ENCODE measurements around the gene RGS10.
"Not testable (repeated sequence)": the region's sequence is repeated elsewhere in the genome, so short reads cannot be mapped to it uniquely, and the experiment has no call there.

The RGS10 gene, protein sequence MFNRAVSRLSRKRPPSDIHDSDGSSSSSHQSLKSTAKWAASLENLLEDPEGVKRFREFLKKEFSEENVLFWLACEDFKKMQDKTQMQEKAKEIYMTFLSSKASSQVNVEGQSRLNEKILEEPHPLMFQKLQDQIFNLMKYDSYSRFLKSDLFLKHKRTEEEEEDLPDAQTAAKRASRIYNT

DNA sequence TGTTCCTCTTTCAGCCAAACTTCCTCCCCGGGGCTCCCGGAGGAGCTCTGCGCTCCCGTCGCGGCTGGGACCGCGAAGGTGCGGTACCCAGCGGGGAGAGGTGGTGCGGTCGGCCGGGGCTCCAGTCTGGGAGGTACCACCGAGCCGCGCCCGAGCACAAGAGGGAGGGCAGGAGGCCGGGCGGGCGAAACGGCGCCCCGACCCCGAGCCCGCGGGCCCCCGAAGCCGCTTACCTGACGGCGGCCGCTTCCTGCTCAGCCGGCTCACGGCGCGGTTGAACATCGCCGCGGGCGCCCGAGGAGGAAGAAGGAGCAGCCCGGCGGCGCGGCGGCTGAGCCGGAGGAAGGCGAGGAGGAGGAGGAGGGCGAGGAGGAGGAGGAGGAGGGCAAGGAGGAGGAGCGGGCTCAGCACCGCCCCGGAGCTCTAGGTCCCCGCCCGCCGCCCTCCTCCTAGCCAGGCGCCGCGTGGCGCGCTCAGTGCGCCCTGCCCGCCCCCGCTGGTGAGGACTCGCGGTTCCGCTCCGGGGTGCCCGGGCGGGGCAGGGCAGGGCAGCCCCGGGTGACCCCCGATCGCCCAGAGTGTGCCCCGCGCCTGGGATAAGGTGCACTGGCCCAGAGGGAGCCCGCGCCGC lies at the start of gene RGS10:
Gene RGS10 (minus strand): TSS at position 363 of the 631 bp plus-strand sequence. CDS start 81 bp downstream, at position 282.
- DNase-seq, result peak in 26 of 58 donors; percentile 12 to 52 (median 28)

DNA sequence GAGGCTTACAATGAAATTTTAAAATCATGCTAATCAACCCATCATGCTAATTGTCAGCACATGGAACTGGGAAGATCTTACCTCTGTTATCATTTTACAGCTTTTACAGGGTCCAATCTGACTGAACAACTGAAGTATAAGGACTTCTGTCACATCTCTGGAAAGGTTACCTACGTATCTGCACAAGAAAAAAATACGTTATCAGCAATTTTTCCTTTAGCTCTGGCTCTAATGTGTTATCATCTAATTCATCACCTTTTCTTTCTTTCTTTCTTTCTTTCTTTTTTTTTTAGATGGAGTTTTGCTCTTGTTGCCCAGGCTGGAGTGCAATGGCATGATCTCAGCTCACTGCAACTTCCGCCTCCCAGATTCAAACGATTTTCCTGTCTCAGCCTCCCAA lies 45.6 kb upstream of the RGS10 start:
- DNase-seq, result no peak

DNA sequence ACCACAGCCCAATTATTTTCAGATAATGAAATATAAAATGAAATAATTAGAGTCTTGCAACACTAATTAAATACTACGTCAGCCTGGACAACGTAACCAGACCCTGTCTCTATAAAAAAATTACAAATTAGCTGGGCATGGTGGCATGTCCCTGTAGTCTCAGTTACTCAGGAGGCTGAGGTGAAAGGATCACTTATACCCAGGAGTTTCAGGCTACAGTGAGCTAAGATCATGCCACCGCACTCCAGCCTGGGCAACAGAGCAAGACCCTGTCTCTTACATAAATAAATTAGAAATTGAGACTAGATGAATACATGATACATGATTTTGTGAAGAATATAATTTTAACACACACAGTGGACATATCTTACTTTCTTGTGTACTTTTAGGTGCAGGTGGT lies 35.8 kb upstream of the RGS10 start:
- no peak for DNase-seq

DNA sequence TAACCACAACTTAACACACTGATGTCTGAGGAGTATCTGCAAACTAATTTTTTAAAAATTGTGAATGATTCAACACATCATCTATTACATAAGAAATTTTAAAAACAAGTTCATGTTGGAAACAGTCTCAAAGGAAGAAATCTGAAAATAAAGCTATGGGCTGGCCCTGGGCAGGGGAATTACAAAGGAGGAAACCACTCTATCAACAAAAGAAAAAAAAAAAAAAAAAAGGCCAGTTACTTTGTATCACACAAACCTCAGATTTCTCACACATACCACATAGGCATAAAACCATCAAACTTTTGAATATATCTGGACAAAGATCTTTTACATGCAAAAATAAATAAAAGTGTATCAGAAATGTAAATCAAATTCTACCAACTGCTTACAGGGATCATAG lies 33.5 kb upstream of the RGS10 start:
- no peak for DNase-seq

DNA sequence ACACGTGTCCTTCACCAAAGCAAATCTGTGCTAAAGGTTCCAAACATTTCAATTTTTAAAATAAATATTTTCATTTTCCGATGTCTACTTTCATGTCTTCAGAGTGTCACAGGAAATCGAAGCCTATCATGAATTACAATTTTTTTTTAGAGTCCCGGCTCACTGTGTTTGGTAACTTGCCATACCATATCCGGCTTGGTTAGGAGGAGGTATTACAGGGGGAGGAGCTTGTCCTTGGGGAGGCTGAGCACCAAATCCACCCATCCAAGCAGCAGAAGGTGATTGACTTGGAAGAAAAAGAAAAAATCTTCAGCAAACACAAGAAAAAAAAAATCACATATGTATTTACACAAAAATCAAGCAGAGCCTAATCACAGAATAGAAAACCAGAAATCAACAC lies 33.0 kb upstream of the RGS10 start:
- DNase-seq, result no peak

DNA sequence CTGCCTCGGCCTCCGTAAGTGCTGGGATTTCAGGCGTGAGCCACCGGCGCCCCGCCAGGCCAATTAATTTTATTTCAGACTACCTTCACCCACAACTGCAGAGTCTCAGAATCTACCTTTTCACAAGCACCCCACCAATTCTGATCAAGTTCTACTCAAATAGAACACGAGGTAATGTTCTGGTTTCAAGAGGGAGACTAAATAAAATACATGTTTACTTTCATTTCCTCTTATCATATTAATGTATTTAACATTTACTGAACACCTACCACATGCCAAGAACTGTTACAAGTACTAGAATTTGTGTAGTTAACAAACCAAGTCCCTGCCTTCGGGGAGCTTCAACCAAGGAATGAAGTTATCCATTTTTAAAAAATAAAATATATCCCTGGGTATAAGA lies 25.5 kb upstream of the RGS10 start:
- no peak for DNase-seq

DNA sequence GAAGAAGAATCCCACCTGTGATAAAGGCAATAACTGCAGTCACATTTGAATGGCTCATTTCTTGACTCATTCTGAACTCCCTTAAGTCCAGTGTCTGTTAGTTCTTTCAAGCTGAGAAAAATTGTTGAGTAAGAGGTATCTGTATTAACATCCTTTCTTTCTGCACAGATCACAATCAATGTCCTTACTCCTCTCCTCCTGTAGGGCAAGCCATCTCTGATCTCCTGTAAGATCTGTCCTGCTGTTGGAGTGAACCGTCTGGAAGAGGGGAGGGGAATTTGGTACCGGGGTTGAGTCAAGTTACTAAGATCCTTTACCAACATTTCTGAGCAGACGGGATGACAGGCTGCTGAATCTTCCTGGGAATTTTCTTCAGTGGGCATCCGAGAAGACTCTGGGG lies 19.6 kb upstream of the RGS10 start:
- no peak for DNase-seq

DNA sequence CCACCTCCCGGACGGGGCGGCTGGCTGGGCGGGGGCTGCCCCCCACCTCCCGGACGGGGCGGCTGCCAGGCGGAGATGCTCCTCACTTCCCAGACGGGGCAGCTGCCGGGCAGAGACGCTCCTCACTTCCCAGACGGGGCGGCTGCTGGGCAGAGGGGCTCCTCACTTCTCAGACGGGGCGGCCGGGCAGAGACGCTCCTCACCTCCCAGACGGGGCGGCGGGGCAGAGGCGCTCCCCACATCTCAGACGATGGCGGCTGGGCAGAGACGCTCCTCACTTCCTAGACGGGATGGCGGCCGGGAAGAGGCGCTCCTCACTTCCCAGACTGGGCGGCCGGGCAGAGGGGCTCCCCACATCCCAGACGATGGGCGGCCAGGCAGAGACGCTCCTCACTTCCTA lies 17.0 kb upstream of the RGS10 start:
- not testable (repeated sequence) for DNase-seq

DNA sequence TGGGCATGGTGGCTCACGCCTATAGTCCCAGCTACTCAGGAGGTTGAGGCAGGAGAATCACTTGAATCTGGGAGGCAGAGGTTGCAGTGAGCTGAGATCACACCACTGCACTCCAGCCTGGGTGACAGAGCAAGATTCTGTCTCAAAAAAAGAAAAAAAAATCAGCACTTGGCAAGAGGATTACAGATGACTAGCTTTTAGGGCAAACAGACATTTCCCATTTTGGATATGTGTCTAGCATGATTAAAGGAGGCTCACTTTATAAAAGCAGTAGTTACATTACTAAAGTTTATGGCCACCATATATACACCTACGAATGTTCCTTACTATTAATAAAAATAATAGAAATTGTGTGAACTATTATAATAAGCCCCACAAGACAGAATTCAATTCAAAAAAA lies 13.6 kb upstream of the RGS10 start:
- DNase-seq, result not testable (repeated sequence)

DNA sequence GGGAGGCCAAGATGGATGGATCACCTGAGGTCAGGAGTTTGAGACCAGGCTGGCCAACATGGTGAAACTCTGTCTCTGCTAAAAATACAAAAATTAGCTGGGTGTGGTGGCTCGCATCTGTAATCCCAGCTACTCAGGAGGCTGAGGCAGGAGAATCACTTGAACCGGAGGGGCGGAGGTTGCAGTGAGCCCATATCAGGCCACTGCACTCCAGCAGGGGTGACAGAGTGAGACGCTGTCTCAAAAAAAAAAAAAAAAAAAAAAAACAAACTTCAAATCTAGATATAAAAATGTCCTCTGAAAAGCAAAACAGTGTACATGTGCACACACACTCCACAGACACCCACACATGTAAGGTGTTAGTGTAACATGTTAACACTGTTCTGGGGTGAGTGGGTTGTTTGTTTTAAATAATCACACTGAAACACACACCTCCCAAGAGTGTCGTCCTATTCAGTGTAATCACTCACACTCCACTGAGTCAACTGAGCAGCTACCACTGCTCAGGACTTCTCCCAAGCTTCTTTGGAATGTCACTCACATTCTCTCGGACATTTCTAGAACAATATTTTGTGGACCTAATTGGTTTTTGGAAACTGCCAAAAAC lies 12.8 kb upstream of the RGS10 start:
- no peak for DNase-seq

DNA sequence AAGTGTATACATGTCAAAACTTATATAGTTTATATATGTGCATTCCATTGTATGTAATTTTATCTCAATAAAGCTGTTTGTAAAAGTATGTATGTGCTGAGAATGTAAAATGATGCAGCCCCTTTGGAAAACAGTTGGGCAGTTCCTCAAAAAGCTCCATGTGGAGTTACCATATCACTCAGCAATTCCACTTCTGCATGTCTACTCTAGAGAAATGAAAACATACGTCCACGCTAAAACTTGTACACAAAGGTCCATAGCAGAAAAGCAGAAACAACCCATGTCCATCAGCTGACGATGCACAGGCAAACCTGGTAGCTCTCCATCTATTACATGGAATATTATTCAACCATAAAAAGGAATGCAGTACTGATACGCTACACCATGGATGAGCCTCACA lies 8.3 kb upstream of the RGS10 start:
- no peak for DNase-seq

DNA sequence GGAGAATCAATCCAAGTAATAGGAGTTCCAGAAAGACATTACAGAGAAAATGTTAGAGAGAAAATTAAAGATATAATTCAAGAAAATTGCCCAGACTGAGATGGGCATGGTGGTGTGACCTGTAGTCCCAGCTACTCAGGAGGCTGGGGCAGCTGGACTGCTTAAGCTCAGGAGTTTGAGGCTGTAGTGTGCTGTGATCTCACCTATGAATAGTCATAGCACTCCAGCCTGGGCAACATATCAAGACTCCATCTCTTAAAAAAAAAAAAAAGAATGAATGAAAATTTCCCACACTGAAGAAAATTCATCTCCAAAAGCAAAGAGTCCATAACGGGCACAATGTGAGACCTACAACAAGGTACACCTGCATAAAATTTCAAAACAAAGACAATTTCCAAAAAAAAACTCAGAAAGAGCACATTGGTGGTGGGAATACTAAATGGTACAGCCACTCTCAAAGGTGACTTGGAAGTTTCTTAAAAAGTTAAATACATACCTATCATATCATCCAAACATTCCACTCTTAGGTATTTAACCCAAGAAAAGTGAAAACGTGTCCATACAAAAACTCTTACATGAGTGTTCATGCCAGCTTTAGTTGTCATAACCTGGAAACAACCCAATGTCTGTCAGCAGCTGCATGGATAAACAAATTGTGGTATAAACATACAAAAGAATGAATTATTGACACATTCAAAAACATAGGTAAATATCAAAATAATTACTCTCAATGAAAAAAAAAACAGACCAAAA lies 6.9 kb upstream of the RGS10 start:
- DNase-seq, result no peak

DNA sequence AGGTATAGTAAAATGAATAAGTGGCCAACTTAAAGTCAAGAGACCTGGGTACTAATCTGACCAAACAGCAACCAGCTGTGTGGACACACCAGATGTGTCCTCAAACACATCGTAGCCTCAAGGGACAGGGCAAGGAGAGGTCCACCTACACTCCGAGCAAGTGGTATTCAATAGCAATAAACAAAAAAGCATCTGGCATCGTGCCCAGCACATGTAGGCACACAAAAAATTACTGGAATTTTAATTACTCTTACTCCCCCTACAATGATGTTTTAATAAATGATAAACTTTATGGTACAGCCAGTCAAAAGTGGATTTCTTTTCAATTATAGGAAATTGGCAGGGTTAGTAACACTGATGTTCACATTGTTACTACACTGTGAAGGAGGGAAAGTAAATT lies 3.5 kb upstream of the RGS10 start:
- no peak for DNase-seq

DNA sequence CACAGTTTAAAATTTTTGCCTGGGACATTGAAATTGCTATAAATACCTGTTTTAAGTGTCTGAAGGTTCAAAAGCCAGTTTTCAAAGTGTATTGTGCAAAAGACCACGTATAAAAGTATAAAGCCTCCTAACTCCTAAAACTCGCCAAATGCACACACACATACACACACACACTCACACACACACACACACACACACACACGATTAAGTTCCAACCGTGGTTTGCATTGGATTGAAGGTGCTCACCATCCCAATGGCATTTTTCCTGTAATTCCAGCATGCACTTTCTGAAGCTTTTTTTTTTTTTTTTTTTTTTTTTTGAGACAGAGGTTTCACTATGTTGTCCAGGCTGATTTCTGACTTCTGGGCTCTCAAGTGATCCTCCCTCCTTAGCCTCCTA lies 2.8 kb upstream of the RGS10 start:
- no peak for DNase-seq

DNA sequence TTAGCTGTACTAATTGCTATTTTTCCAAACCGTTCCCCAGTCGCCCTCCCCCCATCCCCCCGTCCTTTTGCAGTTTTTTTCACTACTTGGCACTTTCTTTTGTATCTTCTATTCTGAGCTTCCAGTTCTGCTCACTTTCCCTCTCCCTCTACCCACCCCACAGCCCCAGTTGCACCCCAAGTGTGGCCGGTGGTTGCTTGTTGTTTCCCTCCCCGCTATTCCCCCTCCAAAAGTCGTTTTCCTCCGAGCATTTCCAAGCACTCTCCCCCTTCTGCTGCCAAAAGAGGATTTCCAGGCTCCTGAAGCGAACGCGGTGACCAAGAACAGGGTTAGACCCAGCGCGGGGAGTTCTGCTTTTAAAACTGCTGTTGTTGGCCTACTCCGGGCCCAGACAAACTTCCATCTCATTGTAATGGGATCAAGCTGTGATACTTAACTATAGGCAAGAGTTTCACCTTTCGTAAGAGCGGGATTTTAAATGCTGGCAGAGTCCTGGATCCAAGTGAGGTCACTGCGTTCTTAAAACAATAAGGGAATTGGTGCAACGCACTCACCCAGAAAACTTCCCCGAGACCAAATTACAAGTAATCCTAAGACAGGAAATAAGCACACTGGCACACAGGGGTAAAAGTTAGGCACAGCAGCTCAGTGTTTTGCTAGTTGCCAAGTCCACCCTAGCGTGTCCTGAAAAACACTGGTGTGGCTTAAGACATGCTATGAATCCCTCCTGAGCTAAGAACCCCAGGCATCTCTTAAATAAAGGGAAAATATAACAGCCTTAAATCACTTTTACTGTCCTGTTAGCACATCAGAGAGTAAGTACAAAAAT lies 1.5 kb upstream of the RGS10 start:
- DNase-seq, result no peak

DNA sequence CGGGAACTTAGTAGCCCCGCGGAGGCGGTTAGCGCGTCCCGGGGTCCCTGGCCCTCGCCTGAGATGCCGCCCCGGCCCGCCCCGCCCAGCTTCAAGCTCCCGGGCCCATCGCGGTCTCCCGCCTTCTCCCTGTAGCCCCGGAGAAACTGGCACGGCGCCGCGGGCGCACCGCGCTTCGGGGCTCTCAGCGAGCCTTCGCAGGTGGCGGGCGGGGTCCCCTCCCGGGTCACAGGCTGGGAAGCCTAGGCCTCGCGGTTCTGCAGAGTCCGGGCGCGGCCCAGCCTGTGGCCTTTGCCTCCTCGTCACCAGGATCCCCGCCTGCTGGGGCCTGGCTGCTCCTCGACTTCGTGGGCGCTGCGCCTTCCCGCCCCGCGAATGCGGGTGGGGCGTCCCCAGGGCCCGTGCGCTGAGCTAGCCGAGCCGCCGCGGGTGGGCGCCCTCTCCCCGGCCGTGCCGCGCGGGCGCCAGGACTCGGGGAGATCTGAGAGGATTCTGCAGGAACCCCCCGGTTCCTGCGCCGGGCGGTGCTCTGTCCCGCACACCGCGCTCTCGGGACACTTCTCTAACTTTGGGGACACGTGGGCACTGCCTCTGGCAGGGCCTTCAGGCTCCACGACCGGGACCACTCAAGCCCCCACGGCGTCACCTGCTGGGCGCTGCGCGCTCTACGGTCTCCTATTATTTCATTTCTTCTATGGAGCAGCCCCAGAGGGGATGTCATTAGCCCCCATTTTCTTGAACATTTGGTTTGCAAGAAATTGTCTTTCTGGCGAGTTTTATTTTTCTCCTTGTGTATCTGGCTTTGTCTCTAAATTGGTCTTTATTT lies 682 bp upstream of the RGS10 start:
- DNase-seq, result peak in 5 of 58 donors; percentile 14 to 30 (median 18)

DNA sequence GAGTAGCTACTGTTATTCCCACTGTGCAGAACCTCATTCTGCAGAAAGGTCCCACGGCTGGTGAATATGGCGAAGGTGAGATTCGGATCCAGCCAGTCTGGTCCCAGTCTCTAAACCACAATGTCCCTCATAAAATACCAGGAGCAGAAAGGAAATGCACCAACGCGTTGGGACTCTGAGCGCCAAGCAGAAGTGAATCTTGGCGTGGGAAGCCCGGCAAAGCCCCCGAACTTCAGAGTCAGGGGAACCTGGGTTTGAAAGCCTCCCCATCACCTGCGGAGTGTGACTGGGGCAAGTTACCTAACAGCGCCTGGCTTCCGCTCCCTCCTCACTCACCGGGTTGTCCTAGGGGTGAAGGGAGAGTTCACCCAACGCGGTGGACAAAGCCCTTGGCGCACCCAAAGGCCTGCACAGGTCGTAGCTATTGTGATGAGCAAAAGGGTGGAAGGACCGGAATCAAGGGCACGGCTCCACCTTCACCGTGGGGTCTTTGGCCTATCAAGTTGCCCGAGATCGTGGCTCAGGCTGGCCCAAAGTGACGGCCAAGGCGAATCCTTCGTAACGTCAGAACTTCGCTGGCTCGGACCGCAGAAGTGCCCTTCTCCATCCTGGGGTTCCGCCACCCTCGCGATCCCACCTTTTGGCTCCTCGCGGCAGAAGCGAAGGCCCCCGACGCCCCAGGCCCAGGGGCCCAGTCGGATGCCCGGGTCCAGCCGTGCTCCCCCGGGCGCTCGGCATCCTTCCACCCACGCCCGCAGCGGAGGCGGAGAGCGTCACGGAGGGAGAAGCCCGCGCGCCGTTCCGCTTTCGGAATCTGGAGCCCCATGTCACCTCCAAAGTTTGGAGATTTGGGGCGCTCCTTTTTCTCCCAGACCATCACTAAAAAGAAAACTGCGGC lies 811 bp downstream of the RGS10 start:
- DNase-seq, result no peak

DNA sequence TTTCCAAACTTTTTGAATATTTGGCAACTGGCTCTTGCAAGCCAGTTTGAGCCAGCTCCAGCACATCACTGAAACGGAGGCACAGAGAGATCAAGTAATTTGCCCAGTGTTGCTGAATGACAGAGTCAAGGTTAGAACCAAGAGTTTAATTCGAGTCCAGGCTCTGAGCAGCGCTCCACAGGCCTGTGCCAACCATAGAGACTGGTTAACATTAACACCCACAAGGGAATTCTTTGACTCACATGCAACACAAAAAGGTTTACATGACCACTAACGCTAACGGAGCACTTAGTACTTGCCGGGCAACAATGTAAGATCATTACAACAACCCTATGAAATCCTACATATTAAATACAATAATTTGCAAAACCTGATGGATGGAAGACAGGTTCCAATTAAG lies 1.5 kb downstream of the RGS10 start:
- no peak for DNase-seq

DNA sequence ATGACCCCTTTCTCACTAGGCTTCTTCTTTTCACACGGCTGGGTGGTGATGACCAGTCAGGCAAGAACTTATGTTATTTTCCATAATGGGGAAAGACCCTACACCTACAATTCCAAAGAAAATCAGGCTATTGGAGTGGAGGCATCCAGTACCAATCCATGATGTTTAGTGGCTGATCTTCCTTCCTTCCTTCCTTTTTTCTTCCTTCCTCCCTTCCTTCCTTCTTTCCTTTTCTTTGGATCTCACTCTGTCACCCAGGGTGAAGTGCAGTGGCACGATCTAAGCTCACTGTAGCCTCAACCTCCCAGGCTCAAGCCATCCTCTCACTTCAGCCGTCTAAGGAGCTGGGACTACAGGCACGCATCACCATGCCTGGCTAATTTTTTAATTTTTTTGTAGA lies 2.5 kb downstream of the RGS10 start:
- DNase-seq, result no peak
